Activated T-cell treated with anti-CD3 and anti-CD28 coated beads for 24 hours (primary cell): ENCODE results near the gene TREX2.
"Not testable (repeated sequence)": the region's sequence is repeated elsewhere in the genome, so short reads cannot be mapped to it uniquely, and the experiment has no call there.

Source experiments
- DNase-seq: peaks from one replicate; pipeline ENCODE4 v3.0.0-alpha.2; 2020; ENCODE audit warnings: low read depth

Gene TREX2

DNA sequence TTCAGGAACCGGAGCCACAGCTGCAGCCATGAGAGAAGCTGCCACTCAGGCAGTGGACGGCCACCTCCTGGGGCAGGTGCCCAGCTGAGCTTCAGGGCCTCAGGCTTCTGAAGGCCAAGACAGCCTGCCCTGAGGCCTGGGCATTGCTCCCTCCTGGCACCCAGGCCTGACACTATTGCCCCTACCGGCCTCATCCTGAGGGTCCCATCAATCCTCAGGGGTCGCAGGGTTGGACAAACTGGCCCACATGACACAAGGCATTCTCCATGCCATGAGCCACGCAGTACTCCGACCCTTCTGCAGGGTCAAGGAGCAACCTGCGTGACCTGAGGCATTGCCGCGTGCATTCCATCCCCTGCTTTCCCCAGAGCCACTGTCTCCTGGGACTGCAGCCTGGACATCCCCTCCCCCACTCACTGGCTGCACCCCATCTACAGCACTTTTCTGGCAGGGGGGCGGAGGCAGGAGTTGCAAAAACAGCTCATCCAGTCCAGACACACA lies 37.6 kb downstream of the TREX2 start:
- no peak for DNase-seq

GRCh38 chrX:153407736-153408135 lies 38.1 kb downstream of the TREX2 start:
- DNase-seq = no peak

GRCh38 chrX:153406903-153407302 lies 39.0 kb downstream of the TREX2 start:
- no peak for DNase-seq

DNA sequence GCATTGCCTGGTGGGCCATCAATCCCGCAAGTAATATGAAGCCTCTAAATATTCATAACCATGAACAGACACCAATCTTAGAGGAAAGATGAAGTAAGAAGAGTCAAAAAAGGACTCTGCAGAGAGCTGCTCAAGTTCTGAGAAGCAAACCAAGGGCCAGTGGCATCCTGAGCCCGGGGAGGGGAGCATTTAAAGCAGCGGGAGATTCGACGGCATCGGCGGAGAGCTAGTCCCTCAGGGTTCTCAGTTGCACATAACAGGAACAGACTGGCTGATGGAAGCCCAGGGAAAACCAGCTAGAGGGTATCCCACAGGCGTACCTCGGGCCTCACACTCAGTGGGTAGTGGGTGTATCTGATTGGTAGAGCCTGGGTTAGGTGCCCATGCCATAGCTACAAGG lies 39.8 kb downstream of the TREX2 start:
- no peak for DNase-seq

- no peak for DNase-seq
Measured at GRCh38 chrX:153405426-153405825, 40.4 kb downstream of the TREX2 start.

DNA sequence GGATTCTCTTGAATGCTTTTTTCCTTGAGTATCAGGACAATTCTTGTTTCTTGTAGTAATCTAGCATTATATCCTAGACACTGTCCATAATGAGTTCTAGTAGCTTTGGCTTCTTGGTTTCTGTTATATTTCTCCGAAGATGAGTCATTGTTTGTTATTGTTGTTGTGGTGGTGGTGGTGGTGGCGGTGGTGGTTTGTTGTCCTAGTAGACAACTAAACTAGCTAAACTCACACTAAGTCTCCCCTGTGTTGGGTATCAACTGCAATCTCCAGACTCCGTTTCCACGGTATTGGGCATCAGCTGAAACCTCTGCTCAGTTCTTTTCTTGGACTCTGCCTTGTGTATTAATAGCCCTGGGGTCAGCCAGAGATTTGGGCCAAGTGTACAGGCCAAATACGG lies 41.5 kb downstream of the TREX2 start:
- not testable (repeated sequence) for DNase-seq

DNA sequence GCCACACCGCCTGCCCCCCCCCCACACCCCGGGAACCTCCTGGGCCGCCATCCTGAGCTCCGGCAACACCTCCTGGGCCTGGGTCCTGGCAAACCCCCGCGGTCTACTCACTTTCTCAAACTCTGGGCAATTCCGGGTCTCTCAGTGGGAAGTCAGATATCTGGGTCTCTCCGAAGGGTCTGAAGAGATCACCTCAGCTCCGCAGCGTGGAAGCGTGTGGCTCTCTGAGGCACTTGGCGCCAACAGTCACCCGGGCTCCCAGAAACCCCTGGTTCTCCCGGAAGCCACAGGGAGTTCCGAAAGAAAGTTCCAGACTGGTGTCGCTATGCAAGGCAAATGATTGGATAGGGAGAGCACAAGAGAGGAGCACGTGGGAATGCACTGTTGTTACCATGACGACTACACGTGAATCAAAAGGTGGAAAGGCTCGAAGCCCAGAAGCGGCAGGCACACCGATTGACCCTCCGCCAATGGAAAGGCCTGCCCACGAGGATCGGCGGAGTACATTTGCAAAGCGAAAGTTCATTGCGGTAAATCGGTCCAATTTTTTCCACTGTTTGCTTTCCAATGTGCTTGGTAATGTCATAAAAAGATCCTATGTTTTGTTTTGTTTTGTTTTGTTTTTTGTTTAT lies 44.6 kb downstream of the TREX2 start, which contains the start of gene PNMA6E:
TSS of gene PNMA6E (minus strand) at position 218 of the 632 bp plus-strand sequence. CDS start 2,501 bp downstream, outside the sequence.
- no peak for DNase-seq

GRCh38 chrX:153400146-153401132 lies 45.4 kb downstream of the TREX2 start:
- peak; percentile 30 for DNase-seq

DNA sequence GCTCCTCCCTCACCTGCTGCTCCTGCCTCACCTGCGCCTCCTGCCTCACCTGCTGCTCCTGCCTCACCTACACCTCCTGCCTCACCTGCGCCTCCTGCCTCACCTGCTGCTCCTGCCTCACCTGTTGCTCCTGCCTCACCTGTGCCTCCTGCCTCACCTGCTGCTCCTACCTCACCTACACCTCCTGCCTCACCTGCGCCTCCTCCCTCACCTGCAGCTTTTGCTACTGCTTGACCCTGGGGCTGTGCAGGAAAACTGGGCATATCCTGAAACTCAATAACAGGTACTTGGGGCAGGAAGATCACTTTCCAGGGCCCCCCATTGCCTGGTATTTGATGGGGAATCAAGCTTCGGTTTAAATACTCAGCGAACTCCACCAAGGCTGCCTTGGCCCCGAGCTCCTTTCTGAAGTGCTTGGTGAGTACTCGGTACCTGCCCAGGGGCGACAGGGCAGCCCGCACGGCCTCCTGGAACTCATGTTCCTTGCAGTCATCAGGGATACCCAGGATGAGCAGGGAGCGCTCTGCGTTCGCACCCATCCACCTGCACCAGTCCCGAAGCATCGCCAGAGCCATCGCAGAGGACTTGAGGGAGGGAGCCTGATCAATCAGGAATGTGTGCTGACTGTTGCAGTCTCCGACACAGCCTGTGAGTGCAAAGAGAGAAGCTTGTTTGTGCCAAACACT lies 47.4 kb downstream of the TREX2 start:
- DNase-seq = no peak

DNA sequence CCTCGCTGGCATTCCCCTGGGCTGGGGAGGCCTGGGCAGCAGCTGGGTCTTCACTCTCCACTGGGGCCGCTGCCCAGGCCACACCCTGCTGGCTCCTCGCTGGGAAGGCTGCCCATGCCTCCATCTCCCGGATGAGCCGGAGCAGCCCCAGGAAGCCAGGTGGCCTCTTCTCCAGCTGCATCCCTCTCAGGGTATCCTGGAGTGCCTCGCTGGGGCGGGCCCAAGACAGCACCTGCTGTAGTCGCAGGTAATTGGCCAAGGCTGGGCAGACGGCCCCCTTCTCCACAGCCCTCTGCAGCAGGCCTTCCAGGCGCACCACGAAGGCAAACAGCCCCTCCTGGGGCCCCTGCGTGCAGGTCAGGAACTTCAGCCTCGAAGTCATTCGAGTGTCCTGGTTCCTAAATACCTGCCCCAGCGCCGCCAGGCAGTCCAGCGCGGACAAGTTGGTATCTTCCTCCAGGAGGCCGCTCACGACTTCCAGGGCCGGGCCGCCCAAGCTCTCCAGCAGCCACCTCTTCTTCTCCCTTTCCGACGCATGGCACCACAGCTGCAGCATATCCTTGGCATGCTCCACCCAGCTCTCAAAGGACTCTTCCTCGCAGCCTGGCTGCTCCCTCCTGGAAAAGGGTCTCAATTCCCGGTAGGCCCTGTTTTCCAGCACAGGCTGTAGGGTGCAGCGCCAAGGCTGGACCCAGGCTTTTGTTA lies 48.4 kb downstream of the TREX2 start:
- no peak for DNase-seq

GRCh38 chrX:153396320-153397195 lies 49.3 kb downstream of the TREX2 start:
- DNase-seq = no peak

DNA sequence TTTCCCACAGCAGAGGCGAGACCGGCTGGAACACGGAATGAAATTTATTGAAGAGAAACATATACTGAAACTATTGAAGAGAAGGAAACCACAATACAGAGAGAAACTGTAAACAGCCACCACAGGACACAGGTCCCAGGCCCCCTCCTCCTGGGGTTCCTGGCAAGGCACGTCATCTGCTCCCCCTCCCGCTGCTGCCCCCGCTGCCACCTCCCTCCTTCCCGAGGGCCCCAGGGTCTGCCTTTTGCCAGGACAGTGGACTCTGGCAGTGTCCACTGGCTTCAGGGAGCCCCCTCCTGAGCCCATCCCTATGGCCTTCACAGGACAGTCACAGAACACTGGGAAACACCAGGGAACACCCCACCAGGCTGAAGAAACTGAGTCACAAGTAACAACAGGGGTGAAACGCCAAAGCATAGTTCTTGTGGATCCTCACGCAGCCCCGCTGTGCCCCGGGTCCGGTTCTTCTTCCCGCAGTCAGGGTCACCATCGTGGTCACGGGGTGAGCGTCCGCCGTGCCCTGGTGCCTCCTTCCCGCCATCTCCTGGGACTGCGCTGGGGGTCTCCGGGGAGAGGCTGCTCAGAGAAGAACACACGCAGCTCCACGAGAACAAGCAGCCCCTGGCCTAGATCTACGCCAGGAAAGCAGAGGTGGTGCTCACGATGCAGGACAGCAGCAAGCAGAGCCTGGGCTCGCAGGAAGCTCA lies 50.1 kb downstream of the TREX2 start:
- DNase-seq = no peak

GRCh38 chrX:153394612-153395011 lies 51.2 kb downstream of the TREX2 start:
- no peak for DNase-seq
